COLO668 (cell line): ENCODE results near the gene SMIM41.

Source experiments
- DNase-seq: peaks from one replicate; lab custom pipeline; 2025; ENCODE audit not compliant: unreplicated experiment; lab: John Stamatoyannopoulos, UW

Gene SMIM41

GRCh38 chr12:52050758-52051541 lies 28.6 kb upstream of the SMIM41 start, which contains the start of gene NR4A1:
Gene NR4A1 (plus strand): TSS chr12:52051442. CDS start chr12:52054329, 2,887 bp downstream.
- peak; percentile 87 for DNase-seq

GRCh38 chr12:52052468-52053186 lies 26.9 kb upstream of the SMIM41 start:
- DNase-seq: peak; percentile 16

GRCh38 chr12:52053536-52054209 lies 25.8 kb upstream of the SMIM41 start:
- DNase-seq: no peak

- DNase-seq: no peak
Observed at GRCh38 chr12:52054231-52054832, 25.2 kb upstream of the SMIM41 start.

- no peak for DNase-seq
Observed at GRCh38 chr12:52054833-52055730, 24.4 kb upstream of the SMIM41 start.

- no peak for DNase-seq
Observed at GRCh38 chr12:52055731-52056711, 23.5 kb upstream of the SMIM41 start.

GRCh38 chr12:52056801-52057637 lies 22.5 kb upstream of the SMIM41 start:
- no peak for DNase-seq

- DNase-seq: no peak
Observed at GRCh38 chr12:52057638-52058576, 21.6 kb upstream of the SMIM41 start.

- DNase-seq: peak; percentile 14
Observed at GRCh38 chr12:52058631-52059361, 20.7 kb upstream of the SMIM41 start.

GRCh38 chr12:52059582-52060497 lies 19.7 kb upstream of the SMIM41 start:
- DNase-seq: no peak

- DNase-seq: no peak
Observed at GRCh38 chr12:52060498-52061177, 18.9 kb upstream of the SMIM41 start.

GRCh38 chr12:52061470-52062166 lies 17.9 kb upstream of the SMIM41 start:
- no peak for DNase-seq

GRCh38 chr12:52062167-52063081 lies 17.1 kb upstream of the SMIM41 start:
- no peak for DNase-seq
